Smooth muscle cell (in vitro differentiated cells): ENCODE data around the gene HIBCH. TPM values are rescaled to one million over a fixed set of nuclear protein-coding genes. Genes with fewer than 3 reads are reported as not detected.

Experiments
- DNase-seq: peaks from one replicate; lab custom pipeline; 2025; ENCODE audit not compliant: unreplicated experiment; lab: John Stamatoyannopoulos, UW
- H2AFZ ChIP-seq: fragments of 200-600 bp; sonication (generic); 2 replicates; pipeline ENCODE4 v1.6.0; 2016; ENCODE audit warnings: antibody characterized with exemption, low read depth, mild to moderate bottlenecking
- H3F3A ChIP-seq: fragments of 200-600 bp; sonication (generic); 2 replicates; pipeline ENCODE4 v1.6.0; 2017; ENCODE audit warnings: antibody characterized with exemption, low read depth
- H3K27ac ChIP-seq: fragments of 200-600 bp; sonication (generic); 2 replicates; pipeline ENCODE4 v1.5.1; 2016; ENCODE audit warnings: low read depth, mild to moderate bottlenecking
- H3K27me3 ChIP-seq: fragments of 200-600 bp; sonication (generic); 2 replicates; pipeline ENCODE4 v1.6.1; 2016; ENCODE audit warnings: low read depth, mild to moderate bottlenecking
- H3K36me3 ChIP-seq: fragments of 200-600 bp; sonication (generic); 2 replicates; pipeline ENCODE4 v1.5.1; 2016; ENCODE audit warnings: low read depth
- H3K4me1 ChIP-seq: fragments of 200-600 bp; sonication (generic); 2 replicates; pipeline ENCODE4 v1.5.1; 2016; ENCODE audit warnings: low read depth
- H3K4me2 ChIP-seq: fragments of 200-600 bp; sonication (generic); 2 replicates; pipeline ENCODE4 v1.6.0; 2016; ENCODE audit warnings: mild to moderate bottlenecking
- H3K4me3 ChIP-seq: fragments of 200-600 bp; sonication (generic); 2 replicates; pipeline ENCODE4 v1.5.1; 2016; ENCODE audit warnings: mild to moderate bottlenecking
- H3K79me2 ChIP-seq: fragments of 200-600 bp; sonication (generic); 2 replicates; pipeline ENCODE4 v1.6.0; 2016; ENCODE audit warnings: low read depth, mild to moderate bottlenecking
- H3K9ac ChIP-seq: fragments of 200-600 bp; sonication (generic); 2 replicates; pipeline ENCODE4 v1.6.0; 2016; ENCODE audit warnings: low read depth
- H3K9me3 ChIP-seq: fragments of 200-600 bp; sonication (generic); replicated peaks from 2 replicates; pipeline ENCODE4 v1.5.1; 2016; ENCODE audit warnings: low read depth
- H4K20me1 ChIP-seq: fragments of 200-600 bp; sonication (generic); 2 replicates; pipeline ENCODE4 v1.6.0; 2016; ENCODE audit warnings: low read depth
- CTCF ChIP-seq: fragments of 200-600 bp; sonication (generic); IDR thresholded peaks from 2 replicates; pipeline ENCODE4 v1.5.1; 2017; ENCODE audit warnings: borderline replicate concordance, mild to moderate bottlenecking, antibody characterized with exemption; ENCODE audit not compliant: insufficient read depth, poor library complexity, severe bottlenecking
- WGBS: methylation state at CpG from one replicate; pipeline ENCODE4 v1.1.7; 2016; ENCODE audit warnings: low lambda C conversion rate; 5-methylcytosine and 5-hydroxymethylcytosine counted together
- polyA plus RNA-seq: library from polyadenylated mRNA; unstranded; fragments of >200 nt; fragmentation: Nextera tagmentation; extraction: Ambion mirVana; gene quantifications from 2 replicates; pipeline ENCODE4 v1.2.1, GENCODE V29; 2016
- total RNA-seq: library from RNA; depleted of rRNA; stranded (reverse); fragments of >200 nt; gene quantifications from 2 replicates; pipeline ENCODE4 v1.2.3, GENCODE V29; 2014

Gene HIBCH
- total and polyA plus RNA-seq, 2 experiments from 2014 or later: 16.6 to 18.1 TPM

GRCh38 chr2:190156530-190157212 lies 163.0 kb downstream of the HIBCH start:
- Histone ChIP-seq H3K27me3 (no peaks in the 10 kb centered on the region), H3K9me3 (no peaks in the 10 kb centered on the region), H3K9ac (no peak overlapping the region), H3F3A (no peaks in the 10 kb centered on the region), H3K4me2 (no peak overlapping the region), H3K4me1 (peaks cover 6% of the 10 kb centered on the region), H3K79me2 (no peaks in the 10 kb centered on the region), H2AFZ (no peak overlapping the region), H3K36me3 (no peaks in the 10 kb centered on the region), H4K20me1 (no peaks in the 10 kb centered on the region), H3K27ac (no peak overlapping the region), H3K4me3 (no peak overlapping the region)
- 91% methylated on average over 4 of the region's 4 CpGs for WGBS
- TF ChIP-seq CTCF: no peak
- no peak for DNase-seq

Other genes starting within 250 kb of the HIBCH start
- gene INPP1, start 23.8 kb upstream of the HIBCH start, total RNA-seq: 4.5 and 11.3 TPM in 2 replicates
- gene INPP1, start 23.8 kb upstream of the HIBCH start, polyA plus RNA-seq: 12.5 and 14.3 TPM in 2 replicates
- 3.6 and 5.1 TPM in 2 replicates for gene MFSD6, start 88.5 kb upstream of the HIBCH start, total RNA-seq
- gene MFSD6, start 88.5 kb upstream of the HIBCH start, polyA plus RNA-seq: 1.2 and 1.7 TPM in 2 replicates
- gene NEMP2, start 214.9 kb upstream of the HIBCH start, total RNA-seq: 1.4 and 6.0 TPM in 2 replicates
- gene NEMP2, start 214.9 kb upstream of the HIBCH start, polyA plus RNA-seq: 2.6 and 5.0 TPM in 2 replicates